ENCODE measurements around the gene S100A1. TPM values are rescaled to one million over a fixed set of nuclear protein-coding genes. Genes with fewer than 3 reads are reported as not detected.

The S100A1 gene
- polyA plus RNA-seq, 1 of the 3 experiments (the other 2 are of a cell fraction), result 0.18 TPM

DNA sequence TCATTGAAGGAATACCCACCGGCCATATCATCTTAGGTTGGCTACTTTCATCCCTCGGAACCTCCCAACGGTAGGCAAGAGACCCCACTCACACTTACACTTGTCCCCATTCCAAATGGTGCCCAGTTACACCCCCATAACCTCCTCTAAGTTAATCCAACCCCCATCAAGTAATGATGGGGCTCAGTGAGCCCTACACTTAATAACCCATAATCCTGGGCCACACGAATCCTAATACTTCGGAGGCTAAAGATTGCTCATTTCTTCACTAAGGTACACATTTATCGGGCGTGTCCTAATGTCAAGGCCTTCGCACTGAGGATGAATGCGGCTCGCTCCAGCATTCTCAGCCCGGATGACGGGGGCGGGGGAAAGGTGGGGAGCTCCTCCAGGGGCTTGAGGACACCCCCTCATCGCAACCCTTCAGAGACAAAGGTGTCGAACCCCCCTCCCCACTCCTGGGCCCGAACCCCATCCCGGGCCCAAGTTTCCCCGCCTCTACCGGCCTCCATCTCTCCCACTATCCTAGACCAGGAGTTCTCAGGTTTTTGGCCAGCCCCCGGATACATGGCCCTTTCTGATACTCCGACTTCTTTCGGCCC is 42.1 kb downstream of the S100A1 start:
- peaks cover 38% of the 10 kb centered on the region for H3F3A ChIP-seq (replicated peaks; ENCODE audit: insufficient read depth)
- H3K9ac ChIP-seq, result peak overlapping the region; percentile 96
- H3K9me2 ChIP-seq, result no peaks in the 10 kb centered on the region
- H3K27me3 ChIP-seq (ENCODE audit: insufficient read depth), result no peaks in the 10 kb centered on the region
- peaks cover 7% of the 10 kb centered on the region in 2 experiments; a peak in 2 of 4 replicates for H3K4me1 ChIP-seq (ENCODE audit: control insufficient read depth in 1 of 2, insufficient read depth in 2 of 2, low read depth in 1 of 2, low read length in 1 of 2)
- H3K4me3 ChIP-seq (ENCODE audit: low read depth in 2 of 2, low read length in 1 of 2), result peak overlapping the region; percentile 65 to 83
- H3K4me2 ChIP-seq, result peak overlapping the region; percentile 95
- no peaks in the 10 kb centered on the region for H4K20me1 ChIP-seq (ENCODE audit: insufficient read depth)
- H3K79me2 ChIP-seq (ENCODE audit: insufficient read depth), result peaks cover 47% of the 10 kb centered on the region
- no peaks in the 10 kb centered on the region for H3K9me3 ChIP-seq
- ChIA-PET POLR2A (no interaction called here), CTCF (interaction anchor here (0.9 to 2.0 kb wide), 3 partner anchors 8 to 105 kb away, joined by 3 to 6 read pairs (median 3); partner anchors contain the start of gene SLC27A3)
- peak overlapping the region; percentile 70 to 72 for H3K27ac ChIP-seq (ENCODE audit: low read depth in 2 of 2, low read length in 1 of 2)
- peak overlapping the region; percentile 32; the same call in 1 of the 2 replicates for H2AFZ ChIP-seq (ENCODE audit: low read depth)
- no peak for TF ChIP-seq MEF2A (IDR thresholded peaks at IDR 0.05; ENCODE audit: borderline replicate concordance, low read depth)
- no peak for TF ChIP-seq TAF1 (IDR thresholded peaks at IDR 0.05; ENCODE audit: borderline replicate concordance, low read depth, low read length)
- no peak for TF ChIP-seq EZH2phosphoT487 (IDR thresholded peaks at IDR 0.05; ENCODE audit: borderline replicate concordance, low read depth)
- TF ChIP-seq ELF1 (IDR thresholded peaks at IDR 0.05), result no peak
- TF ChIP-seq, protein P1, sequence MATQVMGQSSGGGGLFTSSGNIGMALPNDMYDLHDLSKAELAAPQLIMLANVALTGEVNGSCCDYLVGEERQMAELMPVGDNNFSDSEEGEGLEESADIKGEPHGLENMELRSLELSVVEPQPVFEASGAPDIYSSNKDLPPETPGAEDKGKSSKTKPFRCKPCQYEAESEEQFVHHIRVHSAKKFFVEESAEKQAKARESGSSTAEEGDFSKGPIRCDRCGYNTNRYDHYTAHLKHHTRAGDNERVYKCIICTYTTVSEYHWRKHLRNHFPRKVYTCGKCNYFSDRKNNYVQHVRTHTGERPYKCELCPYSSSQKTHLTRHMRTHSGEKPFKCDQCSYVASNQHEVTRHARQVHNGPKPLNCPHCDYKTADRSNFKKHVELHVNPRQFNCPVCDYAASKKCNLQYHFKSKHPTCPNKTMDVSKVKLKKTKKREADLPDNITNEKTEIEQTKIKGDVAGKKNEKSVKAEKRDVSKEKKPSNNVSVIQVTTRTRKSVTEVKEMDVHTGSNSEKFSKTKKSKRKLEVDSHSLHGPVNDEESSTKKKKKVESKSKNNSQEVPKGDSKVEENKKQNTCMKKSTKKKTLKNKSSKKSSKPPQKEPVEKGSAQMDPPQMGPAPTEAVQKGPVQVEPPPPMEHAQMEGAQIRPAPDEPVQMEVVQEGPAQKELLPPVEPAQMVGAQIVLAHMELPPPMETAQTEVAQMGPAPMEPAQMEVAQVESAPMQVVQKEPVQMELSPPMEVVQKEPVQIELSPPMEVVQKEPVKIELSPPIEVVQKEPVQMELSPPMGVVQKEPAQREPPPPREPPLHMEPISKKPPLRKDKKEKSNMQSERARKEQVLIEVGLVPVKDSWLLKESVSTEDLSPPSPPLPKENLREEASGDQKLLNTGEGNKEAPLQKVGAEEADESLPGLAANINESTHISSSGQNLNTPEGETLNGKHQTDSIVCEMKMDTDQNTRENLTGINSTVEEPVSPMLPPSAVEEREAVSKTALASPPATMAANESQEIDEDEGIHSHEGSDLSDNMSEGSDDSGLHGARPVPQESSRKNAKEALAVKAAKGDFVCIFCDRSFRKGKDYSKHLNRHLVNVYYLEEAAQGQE (IDR thresholded peaks at IDR 0.05; ENCODE audit: low read depth, low read length), result no peak
- no peak for TF ChIP-seq NFIC (IDR thresholded peaks at IDR 0.05; ENCODE audit: borderline replicate concordance)
- peaks cover 28 to 42% of the 10 kb centered on the region in 2 experiments for H3K36me3 ChIP-seq (replicated peaks in 1 of 2; ENCODE audit: control insufficient read depth in 1 of 2, insufficient read depth in 2 of 2, low read length in 1 of 2)
- peak; percentile 38 for DNase-seq
- 1% methylated on average over 18 of the region's 22 CpGs for WGBS (ENCODE audit: low lambda C conversion rate)

- Histone ChIP-seq H3K27ac (ENCODE audit: low read depth in 2 of 2, low read length in 1 of 2) (peak within 1 kb of the TSS; percentile 70 to 89), H3K27me3 (ENCODE audit: insufficient read depth) (no peaks in the 10 kb centered on the region), H3K36me3 (replicated peaks in 1 of 2; ENCODE audit: control insufficient read depth in 1 of 2, insufficient read depth in 2 of 2, low read length in 1 of 2) (peaks cover 23 to 35% of the 10 kb centered on the region in 2 experiments), H2AFZ (ENCODE audit: low read depth) (peak within 1 kb of the TSS; percentile 99), H3K9me3 (no peaks in the 10 kb centered on the region), H3K9ac (peak within 1 kb of the TSS; percentile 96), H3K79me2 (ENCODE audit: insufficient read depth) (peaks cover 47% of the 10 kb centered on the region), H3K4me3 (ENCODE audit: low read depth in 2 of 2, low read length in 1 of 2) (peak within 1 kb of the TSS; percentile 65 to 83), H3K4me2 (peak within 1 kb of the TSS; percentile 95), H4K20me1 (ENCODE audit: insufficient read depth) (no peaks in the 10 kb centered on the region), H3F3A (replicated peaks; ENCODE audit: insufficient read depth) (peaks cover 31% of the 10 kb centered on the region), H3K9me2 (no peaks in the 10 kb centered on the region), H3K4me1 (ENCODE audit: control insufficient read depth in 1 of 2, insufficient read depth in 2 of 2, low read depth in 1 of 2, low read length in 1 of 2) (peaks cover 7% of the 10 kb centered on the region in 2 experiments; a peak in 2 of 4 replicates)
- POLR2A ChIA-PET, result interaction anchor here (1.3 to 1.9 kb wide), 2 partner anchors 84 to 319 kb away, joined by 3 to 6 read pairs; partner anchors contain the start of gene RPS27
- WGBS (ENCODE audit: low lambda C conversion rate), result under 1% methylated on average over 35 of the region's 35 CpGs
- peak; percentile 91 for DNase-seq
- CTCF ChIA-PET, result interaction anchor here (0.8 to 2.3 kb wide), 11 partner anchors 9 to 316 kb away, joined by 3 to 8 read pairs (median 4); partner anchors contain the start of gene SLC27A3
- TF ChIP-seq TEAD4 (IDR thresholded peaks at IDR 0.05; ENCODE audit: borderline replicate concordance, insufficient read depth) (peak; percentile 86; the same call in 1 of the 2 replicates), FOXJ3 (CRISPR knock-in tag; IDR thresholded peaks at IDR 0.05) (no peak), PBX3 (IDR thresholded peaks at IDR 0.05) (no peak; the same call in 1 of the 2 replicates), POLR2AphosphoS5 (IDR thresholded peaks at IDR 0.05; ENCODE audit: low read depth, low read length) (peak; percentile 98), MEF2A (IDR thresholded peaks at IDR 0.05; ENCODE audit: borderline replicate concordance, low read depth) (no peak), USF2 (IDR thresholded peaks at IDR 0.05; ENCODE audit: borderline replicate concordance, low read depth, low read length) (no peak), NFIC (IDR thresholded peaks at IDR 0.05; ENCODE audit: borderline replicate concordance) (0 out of 2 replicates have a peak, but pooled peaks have one; percentile 6), EZH2phosphoT487 (IDR thresholded peaks at IDR 0.05; ENCODE audit: borderline replicate concordance, low read depth) (no peak), RCOR1 (IDR thresholded peaks at IDR 0.05; ENCODE audit: low read length) (peak; percentile 67; the same call in 1 of the 2 replicates), GABPA (IDR thresholded peaks at IDR 0.05; ENCODE audit: low read depth) (peak; percentile 25; the same call in 1 of the 2 replicates), RXRA (IDR thresholded peaks at IDR 0.05; ENCODE audit: borderline replicate concordance, low read depth) (no peak), FOXM1 (IDR thresholded peaks at IDR 0.05; ENCODE audit: low read depth) (peak; percentile 45; the same call in 1 of the 2 replicates), EP300 (IDR thresholded peaks at IDR 0.05; ENCODE audit: borderline replicate concordance in 1 of 2, low read depth in 1 of 2, low read length in 1 of 2) (peak in 1 of 2 experiments; percentile 50; a peak in 1 of 4 replicates), CHD2 (IDR thresholded peaks at IDR 0.05; ENCODE audit: low read length, partially characterized antibody) (peak; percentile 85), JUND (IDR thresholded peaks at IDR 0.05) (no peak), RFX5 (IDR thresholded peaks at IDR 0.05; ENCODE audit: low read length) (peak; percentile 89), TCF12 (IDR thresholded peaks at IDR 0.05) (no peak)
These were observed 42.8 kb downstream of the S100A1 start, which contains the start of gene ILF2 for GRCh38 chr1:153670859-153671627. Gene ILF2 (minus strand): TSS chr1:153670993. CDS start chr1:153670922, 71 bp downstream.
